NCI-H526 treated with DMSO at 0.1 percent for 48 hours (cell line): ENCODE measurements around the gene LUZP2.
"Not testable (repeated sequence)": the region's sequence is repeated elsewhere in the genome, so short reads cannot be mapped to it uniquely, and the experiment has no call there.

ENCODE experiments used
- DNase-seq: peaks from one replicate; lab custom pipeline; 2025; lab: John Stamatoyannopoulos, UW

LUZP2 gene

DNA sequence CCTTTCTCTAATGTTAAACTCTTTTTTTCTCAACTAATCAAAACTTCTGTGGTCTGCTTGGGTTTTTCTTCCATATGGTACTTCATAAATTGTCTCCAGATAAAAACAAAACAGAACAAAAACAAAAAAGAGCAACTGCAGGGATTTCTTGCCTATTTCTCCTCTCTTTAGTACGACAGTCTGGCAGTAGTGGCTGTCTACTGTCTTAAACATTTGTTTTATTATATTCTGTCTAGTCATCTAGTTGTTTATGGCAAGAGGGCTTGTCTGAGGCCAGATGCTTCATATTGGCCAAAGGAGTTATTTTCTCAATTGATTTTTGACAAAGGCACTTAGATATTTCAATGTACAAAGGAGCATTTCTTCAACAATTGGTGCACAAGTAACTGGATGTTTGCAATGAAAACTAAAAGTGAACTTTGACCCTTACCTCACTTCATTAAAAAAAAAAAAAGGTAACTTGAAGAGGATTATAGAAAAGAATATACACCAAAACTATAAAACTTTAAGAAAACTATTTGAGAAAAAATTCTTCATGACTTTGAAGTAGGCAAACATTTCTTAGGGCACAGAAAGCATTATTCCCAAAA lies 404.2 kb downstream of the LUZP2 start:
- DNase-seq, result no peak

DNA sequence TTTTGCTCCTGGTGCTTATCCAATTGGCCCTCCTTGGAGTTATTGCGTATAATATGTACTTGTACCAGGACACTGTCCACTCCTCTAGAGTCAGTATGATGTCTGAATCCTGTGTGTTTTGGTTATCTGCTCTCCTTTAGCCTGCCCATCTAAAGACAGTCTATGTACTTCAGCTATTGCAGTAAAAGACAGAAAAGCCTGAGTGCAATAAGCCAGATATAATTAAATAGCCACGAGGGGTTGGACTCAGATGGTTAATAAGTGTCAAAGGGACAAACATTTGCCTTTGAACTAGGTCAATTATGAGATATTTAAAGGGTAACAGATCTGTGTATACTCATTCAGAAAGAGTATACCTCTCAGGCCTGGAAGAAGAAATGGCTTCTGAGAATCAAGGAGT lies 406.7 kb downstream of the LUZP2 start:
- DNase-seq, result no peak

DNA sequence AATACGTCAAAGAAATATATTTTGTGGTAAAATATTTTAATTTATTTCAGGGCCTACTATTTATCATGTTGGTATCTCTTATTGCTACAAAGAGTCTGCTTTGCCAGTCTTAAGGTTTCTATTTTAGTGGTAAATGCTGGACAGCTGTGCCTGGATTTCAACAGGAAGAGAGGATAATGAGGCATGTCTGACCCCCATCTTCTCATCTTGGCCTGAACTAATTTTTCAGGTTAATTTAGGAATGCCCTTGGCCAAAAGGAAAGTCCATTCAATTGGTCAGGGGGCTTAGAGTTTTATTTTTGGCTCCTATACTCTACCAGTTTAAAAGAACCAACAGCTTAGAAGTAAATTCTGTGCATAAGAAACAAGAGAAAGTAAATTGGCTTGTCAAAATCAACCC lies 428.2 kb downstream of the LUZP2 start:
- DNase-seq, result no peak

DNA sequence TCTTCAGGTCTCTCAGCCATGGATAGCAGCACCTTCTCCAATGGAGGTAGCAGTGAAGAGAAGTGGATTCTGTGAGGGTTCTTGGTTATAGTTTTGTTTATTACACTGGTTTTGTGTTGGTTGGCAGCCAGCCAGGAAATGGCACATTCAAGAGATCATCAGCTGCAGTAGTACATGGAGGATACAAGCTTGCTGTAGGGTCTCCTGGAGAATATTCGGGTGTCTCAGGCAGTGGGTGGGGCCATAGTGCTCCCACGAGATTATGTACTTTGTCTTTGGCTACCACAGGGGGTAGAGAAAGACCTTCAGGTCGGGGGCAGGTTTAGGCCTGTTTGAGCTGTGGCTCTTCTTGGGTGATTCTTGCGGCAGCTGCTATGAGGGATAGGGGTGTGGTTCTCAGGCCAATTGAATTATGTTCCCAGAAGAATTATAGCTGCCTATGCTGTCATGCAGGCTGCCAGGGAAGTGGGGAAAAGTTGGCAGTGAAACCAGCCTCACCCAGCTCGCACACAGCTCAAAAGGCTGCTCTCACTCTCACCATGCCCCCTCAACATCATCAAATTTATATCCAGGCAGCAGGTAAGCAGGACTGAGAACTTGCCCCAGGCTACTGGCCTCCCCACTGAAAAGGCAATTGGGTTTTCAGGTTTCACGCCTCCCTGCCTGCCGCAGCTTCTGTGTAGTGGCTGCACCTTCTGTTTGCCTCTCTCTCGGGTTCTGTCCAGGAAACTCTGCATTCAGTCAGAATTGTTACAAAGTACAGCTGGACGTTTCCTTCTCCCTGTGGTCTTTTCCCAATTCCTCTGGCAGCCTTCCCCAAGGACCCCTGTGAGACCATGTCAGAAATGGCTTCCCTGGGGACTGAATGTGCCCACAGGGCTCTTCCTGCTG lies 435.5 kb downstream of the LUZP2 start:
- DNase-seq, result no peak

DNA sequence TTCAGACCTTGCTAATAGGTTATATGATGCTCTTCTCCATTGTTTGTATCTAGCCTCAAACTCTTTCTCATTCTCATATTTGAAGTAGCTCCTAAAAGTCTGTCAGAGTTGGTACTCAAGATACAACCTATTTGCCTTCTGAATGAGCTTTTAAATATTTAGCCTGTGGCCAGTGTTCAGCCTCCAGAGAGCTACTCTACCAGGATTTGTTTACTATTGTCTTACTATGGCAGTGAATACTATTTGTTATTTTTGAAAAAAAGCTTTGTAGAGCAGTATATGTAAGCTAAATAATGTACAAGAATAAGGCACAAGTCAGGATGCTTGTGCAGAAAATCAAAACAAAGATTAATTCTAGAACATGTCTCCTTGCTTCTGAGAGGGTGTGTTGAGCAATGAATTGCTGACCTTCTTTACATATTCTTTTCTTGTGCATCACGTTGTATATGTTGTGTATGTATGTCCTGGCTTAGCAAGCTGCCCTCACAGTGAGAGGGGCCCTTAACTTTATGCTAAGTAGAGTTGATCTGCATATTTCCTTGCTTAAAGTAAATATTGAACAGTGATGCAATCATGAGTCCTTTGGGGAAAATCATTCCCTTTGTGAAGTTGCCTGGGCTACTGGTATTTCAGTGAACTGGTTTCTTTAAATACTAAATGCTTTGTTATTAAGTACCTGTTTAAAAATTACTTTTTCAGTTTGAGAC lies 438.0 kb downstream of the LUZP2 start:
- no peak for DNase-seq

DNA sequence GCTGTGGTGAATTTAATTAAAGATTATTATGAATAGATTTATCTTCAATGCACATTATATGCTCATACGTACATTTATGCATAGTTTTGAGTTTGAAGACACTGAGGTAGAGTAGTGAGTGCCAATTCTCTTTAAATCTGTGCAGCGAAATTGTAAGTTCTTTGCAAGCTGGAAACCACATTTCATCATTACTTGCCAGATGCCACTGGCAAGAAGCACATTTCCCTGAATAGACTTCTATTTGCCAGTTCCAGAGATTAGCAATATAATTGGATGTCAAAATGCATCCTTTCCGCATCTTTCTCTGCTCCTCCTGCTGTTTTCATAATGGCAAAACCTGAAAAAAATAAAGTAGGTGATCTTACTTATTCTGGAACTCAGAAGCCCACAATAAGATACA lies 448.0 kb downstream of the LUZP2 start:
- DNase-seq, result no peak

DNA sequence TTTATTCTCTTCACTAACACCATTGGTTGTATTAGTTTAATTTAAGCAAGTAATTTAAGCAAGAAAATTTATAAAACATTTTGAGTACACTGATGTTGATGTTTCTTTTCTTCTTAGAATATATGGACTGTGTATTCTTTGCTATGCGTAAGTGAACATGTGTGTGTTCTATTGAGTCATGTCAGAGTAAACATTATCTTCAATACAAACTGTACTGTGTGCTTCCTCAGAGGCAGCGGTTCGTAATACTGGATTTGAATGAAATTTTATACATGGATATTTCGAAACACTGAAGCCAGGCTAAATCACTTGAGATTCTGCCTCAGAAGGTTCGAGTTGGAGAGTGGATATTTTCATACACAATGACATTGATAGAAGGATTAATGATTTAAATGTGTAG lies 452.6 kb downstream of the LUZP2 start:
- DNase-seq, result no peak

DNA sequence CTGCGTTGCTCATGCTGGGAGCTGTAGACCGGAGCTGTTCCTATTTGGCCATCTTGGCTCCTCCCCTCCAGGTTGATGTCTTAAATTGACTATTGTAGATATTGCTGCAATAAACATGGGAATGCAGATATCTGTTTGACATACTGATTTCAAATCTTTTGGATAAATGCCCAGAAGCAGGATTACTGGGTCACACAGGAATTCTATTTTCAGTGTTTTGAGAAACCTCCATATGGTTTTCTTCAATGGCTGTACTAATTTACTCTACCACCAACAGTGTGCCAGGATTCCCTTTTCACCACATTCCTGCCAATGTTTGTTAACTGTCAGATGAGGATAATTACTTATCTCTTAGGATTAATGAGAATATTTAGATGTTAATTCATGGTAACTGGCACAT lies 467.0 kb downstream of the LUZP2 start:
- DNase-seq, result no peak

DNA sequence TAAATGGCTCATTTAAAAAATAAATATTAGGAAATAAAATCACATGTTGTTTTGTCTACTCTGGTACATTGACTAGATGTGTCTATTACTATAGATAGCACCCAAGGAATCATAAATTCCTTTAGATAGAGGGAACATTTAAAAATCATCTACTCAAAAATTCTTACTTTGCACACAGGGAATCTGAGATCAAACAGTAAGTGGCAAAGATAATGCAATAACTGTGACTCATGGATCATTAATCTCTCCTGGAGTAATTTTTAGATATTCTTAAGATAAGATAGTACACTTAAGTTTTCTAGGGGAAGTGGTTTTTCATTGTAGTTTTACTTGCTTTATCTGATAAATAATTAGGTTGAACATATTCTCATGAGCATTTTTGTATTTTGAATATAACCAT lies 468.9 kb downstream of the LUZP2 start:
- DNase-seq, result no peak

DNA sequence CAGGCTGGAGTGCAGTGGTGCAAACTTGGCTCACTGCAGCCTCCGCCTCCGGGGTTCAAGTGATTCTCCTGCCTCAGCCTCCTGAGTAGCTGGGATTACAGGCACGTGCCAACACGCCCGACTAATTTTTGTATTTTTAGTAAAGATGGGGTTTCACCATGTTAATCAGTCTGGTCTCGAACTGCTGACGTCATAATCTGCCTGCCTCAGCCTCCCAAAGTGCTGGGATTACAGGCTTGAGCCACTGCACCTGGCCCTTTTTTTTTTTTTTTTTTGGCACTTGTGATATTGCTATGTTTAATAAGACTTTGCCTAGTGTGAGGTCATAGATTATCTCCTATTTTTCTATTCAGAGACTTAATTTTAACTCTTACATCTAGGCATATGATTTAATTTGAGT lies 497.1 kb downstream of the LUZP2 start:
- DNase-seq, result not testable (repeated sequence)

DNA sequence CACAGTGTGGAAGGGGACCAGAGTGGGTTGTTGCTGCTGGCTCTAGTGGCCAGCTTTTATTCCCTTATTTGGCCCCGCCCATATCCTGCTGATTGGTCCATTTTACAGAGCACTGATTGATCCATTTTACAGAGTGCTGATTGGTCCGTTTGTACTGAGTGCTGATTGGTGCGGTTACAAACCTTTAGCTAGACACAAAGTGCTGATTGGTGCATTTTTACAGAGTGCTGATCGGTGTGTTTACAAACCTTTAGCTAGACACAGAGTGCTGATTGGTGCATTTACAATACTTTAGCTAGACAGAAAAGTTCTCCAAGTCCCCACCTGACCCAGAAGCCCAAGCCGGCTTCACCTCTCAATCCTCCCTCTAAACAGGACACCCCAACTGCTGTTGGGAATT lies 503.1 kb downstream of the LUZP2 start:
- not testable (repeated sequence) for DNase-seq

DNA sequence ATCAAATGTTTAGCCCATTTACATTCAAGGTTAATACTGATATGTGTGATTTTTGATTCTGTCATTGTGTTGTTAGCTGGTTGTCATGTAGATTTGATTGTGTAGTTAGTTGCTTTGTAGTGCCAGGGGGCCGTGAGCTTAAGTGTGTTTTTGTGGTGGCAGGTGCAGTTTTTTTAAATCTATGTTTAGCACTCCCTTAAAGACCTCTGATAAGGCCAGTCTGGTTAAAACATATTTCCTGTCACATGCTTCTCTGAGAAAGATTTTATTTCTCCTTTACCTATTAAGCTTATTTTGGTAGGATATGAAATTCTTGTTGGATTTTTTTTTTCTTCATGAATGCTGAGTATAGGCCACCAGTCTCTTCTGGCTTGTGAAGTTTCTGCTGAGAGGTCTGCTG lies 540.6 kb downstream of the LUZP2 start:
- no peak for DNase-seq

DNA sequence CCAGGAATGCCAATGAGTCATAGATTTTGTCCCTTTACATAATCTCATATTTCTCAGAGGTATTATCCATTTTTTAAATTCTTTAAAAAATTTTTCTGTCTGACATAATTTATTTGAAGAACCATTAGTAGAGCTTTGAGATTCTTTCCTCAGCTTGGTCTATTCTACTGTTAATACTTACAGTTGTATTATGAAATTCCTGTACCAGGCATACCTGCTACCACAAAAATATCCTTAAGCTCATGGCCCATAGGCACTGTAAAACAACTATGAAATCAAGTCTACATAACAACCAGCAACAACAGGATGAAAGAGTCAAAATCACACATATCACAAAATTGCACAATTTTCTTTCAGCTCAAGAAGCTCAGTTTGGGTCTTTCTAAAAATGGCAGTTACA lies 541.3 kb downstream of the LUZP2 start:
- DNase-seq, result no peak

DNA sequence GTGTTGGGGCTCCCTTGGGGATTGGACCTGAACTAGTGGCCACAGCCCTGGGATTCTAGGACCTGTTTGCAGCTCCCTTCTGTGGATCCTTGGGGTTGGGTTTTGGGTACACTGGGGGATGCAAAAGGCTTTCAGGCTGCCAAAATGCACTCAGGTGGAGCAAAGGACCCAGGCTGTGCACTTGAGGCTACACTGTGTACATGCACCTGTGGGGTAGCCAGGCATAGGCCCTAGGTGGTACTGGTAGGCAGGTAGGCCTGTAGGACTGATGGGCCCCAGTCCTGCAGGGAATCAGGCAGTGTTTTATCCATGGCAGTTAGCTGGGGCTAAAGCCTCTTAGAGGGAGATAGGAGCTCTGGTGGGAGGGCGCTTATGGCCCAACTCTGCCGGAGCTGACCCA lies 542.3 kb downstream of the LUZP2 start:
- DNase-seq, result no peak

DNA sequence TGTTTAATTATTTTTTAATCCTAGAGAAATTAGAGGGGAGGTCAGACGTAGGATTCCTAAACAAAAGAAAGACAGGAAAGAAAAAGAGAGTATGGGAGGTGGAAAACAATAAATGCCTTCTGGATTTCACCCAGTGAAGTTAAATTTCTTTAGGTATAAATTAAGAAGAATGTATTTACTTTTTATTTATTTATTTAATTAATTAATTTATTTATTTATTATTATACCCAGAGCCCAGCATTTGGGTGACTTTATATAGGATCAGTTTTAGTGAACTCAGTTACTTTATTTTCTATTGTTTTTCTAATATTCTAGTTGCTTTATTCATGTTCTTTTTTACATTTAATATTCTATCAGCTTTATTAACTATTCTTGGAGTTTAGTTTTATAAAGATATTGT lies 551.8 kb downstream of the LUZP2 start:
- no peak for DNase-seq

DNA sequence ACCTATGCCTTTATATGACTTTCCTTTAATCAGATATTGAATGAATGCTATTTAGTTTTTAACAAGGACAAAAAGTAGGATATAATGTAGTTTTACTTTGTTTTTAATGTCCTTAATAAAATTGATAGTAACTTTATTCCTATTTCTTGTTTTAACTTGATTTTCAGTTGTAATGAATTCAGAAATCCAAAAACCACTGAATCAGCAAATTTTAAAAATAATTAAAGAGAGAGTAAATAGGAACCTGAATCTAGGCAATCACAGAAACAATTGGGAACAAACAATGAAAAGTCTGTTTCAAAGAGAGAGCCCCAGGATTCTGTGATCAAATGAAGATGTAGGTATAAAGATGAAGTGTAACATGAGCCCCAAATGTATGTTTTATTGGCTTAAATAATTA lies 556.0 kb downstream of the LUZP2 start:
- no peak for DNase-seq

DNA sequence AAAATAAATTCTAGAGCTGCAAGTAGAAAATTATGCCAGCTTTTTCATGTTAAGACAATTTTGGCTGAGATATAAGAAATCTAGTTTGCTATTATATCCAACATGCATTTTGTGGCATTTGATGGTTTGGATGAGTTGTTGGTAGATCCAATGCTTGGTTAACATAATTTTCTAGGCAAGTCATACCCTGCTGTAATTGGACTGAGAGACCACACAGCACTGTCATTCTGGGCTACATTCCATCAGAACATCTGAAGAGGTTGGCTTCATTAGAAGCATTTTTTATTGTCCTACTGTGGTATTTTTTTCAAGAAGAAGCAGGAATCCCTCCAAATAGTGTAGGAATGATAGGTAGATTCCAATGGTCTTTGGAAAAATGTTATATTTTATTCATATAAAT lies 561.0 kb downstream of the LUZP2 start:
- no peak for DNase-seq

DNA sequence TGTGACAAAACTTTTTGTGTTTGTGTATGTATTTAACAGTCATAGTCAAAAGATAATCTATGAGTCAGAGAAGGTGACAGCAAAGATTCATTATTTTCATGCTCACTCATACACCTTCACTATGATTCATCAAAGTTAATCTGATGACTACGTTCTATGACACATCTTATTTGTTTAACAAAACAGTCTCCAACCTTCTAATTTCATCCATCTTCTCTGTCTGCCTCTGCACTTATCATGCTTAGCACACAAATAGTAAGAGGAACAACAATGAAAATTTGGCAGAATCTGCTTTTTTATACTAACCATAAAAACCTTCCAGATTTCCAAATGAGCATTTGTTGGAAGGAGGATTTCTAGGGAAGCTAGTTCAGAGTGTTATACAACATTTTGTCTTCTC lies 568.9 kb downstream of the LUZP2 start:
- DNase-seq, result peak; percentile 44

DNA sequence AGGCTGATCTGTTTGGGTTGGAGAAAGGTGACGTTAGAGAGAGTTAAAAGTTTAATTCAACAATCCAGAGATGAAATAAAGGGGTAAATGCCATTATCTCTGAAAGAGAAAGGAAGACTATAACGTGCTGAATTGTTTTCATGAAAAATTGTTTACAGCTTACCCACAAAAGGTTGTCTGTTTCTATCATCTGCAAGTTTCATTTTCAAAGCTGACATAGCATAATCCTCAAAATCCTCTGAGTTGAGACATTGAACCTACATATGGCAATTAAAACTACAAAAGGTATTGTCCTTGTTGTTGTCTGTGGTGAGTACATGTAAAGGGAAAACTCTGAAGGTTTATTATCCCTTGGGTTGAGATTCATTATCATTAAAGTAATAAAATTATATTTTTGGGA lies 569.9 kb downstream of the LUZP2 start:
- DNase-seq, result no peak

DNA sequence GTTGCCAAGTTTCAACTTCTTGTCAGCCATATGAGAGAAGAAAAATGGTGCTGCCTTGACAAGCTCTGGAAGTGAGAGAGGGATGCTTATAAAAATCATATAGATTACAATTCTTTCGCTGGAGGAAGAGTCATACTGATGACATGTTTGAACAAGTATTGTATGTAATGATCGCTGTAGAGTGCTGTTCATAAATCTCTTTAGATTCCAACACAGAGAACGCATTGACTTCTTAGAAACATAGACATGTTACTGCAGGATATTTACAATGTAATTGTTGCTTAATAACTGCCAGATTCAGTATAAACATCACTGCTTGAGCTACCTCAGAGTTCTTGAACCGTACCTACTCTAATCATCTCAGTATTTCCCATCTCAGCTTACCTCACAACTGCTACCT lies 571.6 kb downstream of the LUZP2 start:
- DNase-seq, result no peak

DNA sequence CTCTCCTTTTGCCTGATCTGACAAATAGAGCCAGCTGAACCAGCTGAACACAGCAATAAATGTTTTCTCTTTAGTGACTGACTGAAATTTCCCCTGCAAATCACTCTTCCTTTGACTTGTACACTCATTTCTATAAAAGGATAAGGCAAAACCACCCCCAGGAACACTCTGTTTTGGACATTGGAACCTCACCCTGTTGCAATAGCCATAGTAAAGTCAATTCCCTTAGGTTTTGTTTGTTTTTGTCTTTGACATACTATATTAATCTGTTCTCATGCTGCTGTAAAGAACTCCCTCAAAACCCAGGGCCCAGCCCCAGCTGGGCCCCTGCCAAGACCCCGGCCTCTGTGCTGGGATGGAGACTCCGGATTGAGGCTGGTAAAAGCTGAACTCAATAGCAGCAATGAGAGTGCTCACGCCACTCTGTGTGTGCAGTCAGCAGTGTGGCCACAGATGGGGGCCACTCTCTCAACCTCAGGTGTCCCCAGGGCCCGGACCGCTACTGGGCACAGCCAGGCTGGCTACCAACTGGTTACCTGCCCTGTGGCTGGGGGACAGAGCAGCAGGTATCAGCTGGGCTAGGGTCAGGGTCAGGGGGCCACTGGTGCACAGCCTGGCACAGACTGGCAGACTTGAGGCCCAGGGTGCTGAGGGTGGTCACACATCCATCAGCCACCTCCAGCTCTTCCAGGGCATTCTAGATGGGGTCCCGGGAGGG lies 597.4 kb downstream of the LUZP2 start:
- DNase-seq, result no peak

DNA sequence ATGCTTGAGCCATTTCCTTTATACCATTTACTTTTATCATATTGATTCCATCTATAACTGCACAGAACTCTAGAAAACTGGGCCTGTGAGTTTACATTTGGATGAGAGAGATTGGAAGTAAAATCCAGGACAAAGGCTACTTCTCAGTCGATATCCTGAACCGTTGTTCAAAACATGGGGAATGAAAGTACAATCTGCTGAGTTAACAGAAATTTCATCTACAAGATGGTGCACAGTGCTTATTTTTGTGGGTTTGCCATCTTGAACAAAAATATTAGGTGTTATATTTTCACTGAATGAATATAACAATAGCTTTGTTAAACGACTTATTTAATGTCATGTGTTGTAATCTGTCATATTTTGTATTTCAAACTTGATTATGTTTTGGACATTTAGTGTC lies 622.6 kb downstream of the LUZP2 start:
- DNase-seq, result no peak
